H1 (cell line): Measurements from ENCODE around the gene BCL2L13. TPM values are rescaled to one million over a fixed set of nuclear protein-coding genes. Genes with fewer than 3 reads are reported as not detected.

Experiments
- CTCF ChIA-PET: fragments of 300-600 bp; sonication (Branson Sonifier 250); formaldehyde crosslinking; loops from one replicate; lab custom pipeline; 2021; ENCODE audit not compliant: partially characterized antibody; lab: Charles Lee
- POLR2A ChIA-PET: fragments of 300-600 bp; sonication (Branson Sonifier 250); formaldehyde crosslinking; loops from one replicate; lab custom pipeline; 2021; ENCODE audit warnings: inconsistent platforms; ENCODE audit not compliant: partially characterized antibody; lab: Charles Lee
- DNase-seq, 2 experiments: peaks; one replicate each; pipeline versions ENCODE4 v3.0.0 to v3.0.0-alpha.2; 2010 to 2022; ENCODE audit warnings: low spot score in 2 of 2, low read depth in 1 of 2, mixed read lengths in 1 of 2
- FAIRE-seq: peaks from 2 replicates; lab custom pipeline; 2011; peaks lifted over from hg19 to GRCh38; lab: Jason Lieb, UNC
- H2AFZ ChIP-seq: 2 replicates; pipeline ENCODE4 v1.8.1; 2012; ENCODE audit warnings: low read length, inconsistent platforms
- H2AK5ac ChIP-seq: 2 replicates; pipeline ENCODE4 v1.6.1; 2013; ENCODE audit warnings: low read depth, low read length
- H2BK120ac ChIP-seq: replicated peaks from 2 replicates; pipeline ENCODE3; 2013; ENCODE audit warnings: low read depth, low read length, inconsistent platforms
- H2BK12ac ChIP-seq: 2 replicates; pipeline ENCODE4 v1.6.1; 2013; ENCODE audit warnings: low read depth, low read length
- H2BK15ac ChIP-seq: 2 replicates; pipeline ENCODE4 v1.6.1; 2013; ENCODE audit warnings: low read length
- H2BK20ac ChIP-seq: 2 replicates; pipeline ENCODE4 v1.6.1; 2013; ENCODE audit warnings: low read length
- H2BK5ac ChIP-seq: 2 replicates; pipeline ENCODE4 v1.6.1; 2013; ENCODE audit warnings: low read depth, low read length
- H3K14ac ChIP-seq: 2 replicates; pipeline ENCODE4 v1.6.1; 2013; ENCODE audit warnings: inconsistent platforms; ENCODE audit not compliant: insufficient read length
- H3K18ac ChIP-seq: 2 replicates; pipeline ENCODE4 v1.6.1; 2013; ENCODE audit warnings: low read length; ENCODE audit errors: extremely low read depth
- H3K23ac ChIP-seq: 2 replicates; pipeline ENCODE4 v1.6.1; 2013; ENCODE audit warnings: inconsistent platforms; ENCODE audit not compliant: insufficient read length
- H3K23me2 ChIP-seq: 2 replicates; pipeline ENCODE4 v1.6.1; 2013; ENCODE audit warnings: low read depth, low read length
- H3K27ac ChIP-seq: 2 replicates; pipeline ENCODE4 v1.6.1; 2011; ENCODE audit warnings: low read depth, low read length, inconsistent platforms
- H3K27me3 ChIP-seq, 4 experiments: replicated peaks in 1 of 4; 1 replicate in 1 of 4; 2 replicates in 3 of 4; pipeline versions ENCODE4 v1.6.1 to v1.8.1; 2011 to 2013; ENCODE audit warnings: low read length in 3 of 4, mild to moderate bottlenecking in 3 of 4, inconsistent platforms in 2 of 4, mixed read lengths in 2 of 4, moderate library complexity in 1 of 4; ENCODE audit not compliant: control insufficient read depth in 3 of 4, insufficient read depth in 3 of 4; ENCODE audit errors: extremely low read depth in 1 of 4
- H3K36me3 ChIP-seq, 4 experiments: 2 replicates each; pipeline versions ENCODE4 v1.6.1 to v1.8.1; 2011 to 2013; ENCODE audit warnings: mild to moderate bottlenecking in 4 of 4, low read length in 3 of 4, moderate library complexity in 2 of 4, control low read depth in 1 of 4, inconsistent platforms in 1 of 4; ENCODE audit not compliant: insufficient read depth in 4 of 4, control insufficient read depth in 2 of 4
- H3K4ac ChIP-seq: replicated peaks from 2 replicates; pipeline ENCODE3; 2013; ENCODE audit warnings: low read length, low read depth, mixed read lengths, inconsistent platforms; ENCODE audit not compliant: insufficient read length
- H3K4me1 ChIP-seq, 4 experiments: replicated peaks in 1 of 4; 1 replicate in 1 of 4; 2 replicates in 3 of 4; pipeline versions ENCODE4 v1.6.1 to v1.8.1; 2011 to 2013; ENCODE audit warnings: low read length in 3 of 4, inconsistent platforms in 2 of 4, mixed read lengths in 1 of 4; ENCODE audit not compliant: insufficient read depth in 4 of 4, control insufficient read depth in 3 of 4
- H3K4me2 ChIP-seq, 2 experiments: 2 replicates each; pipeline versions ENCODE4 v1.6.1 to v1.8.1; 2011 to 2013; ENCODE audit warnings: low read depth in 2 of 2, low read length in 2 of 2, control low read depth in 1 of 2, inconsistent platforms in 1 of 2, mild to moderate bottlenecking in 1 of 2; ENCODE audit not compliant: insufficient read depth in 1 of 2
- H3K4me3 ChIP-seq, 4 experiments: fragments of 200-600, 300-600 bp in 1 of 4; sonication (generic), shearing (Covaris generic), sonication (Bioruptor Twin) in 1 of 4; 2 replicates each; pipeline versions ENCODE4 v1.5.1 to v1.8.1; 2011 to 2016; ENCODE audit warnings: low read length in 4 of 4, low read depth in 3 of 4, control low read depth in 2 of 4, inconsistent platforms in 2 of 4, mild to moderate bottlenecking in 2 of 4, mixed read lengths in 1 of 4, moderate library complexity in 1 of 4; ENCODE audit not compliant: insufficient read depth in 2 of 4; ENCODE audit errors: extremely low read depth in 1 of 4
- H3K56ac ChIP-seq: replicated peaks from 2 replicates; pipeline ENCODE3; 2013; ENCODE audit warnings: low read depth, mild to moderate bottlenecking, mixed read lengths, low read length, inconsistent platforms; ENCODE audit not compliant: insufficient read length
- H3K79me1 ChIP-seq: 2 replicates; pipeline ENCODE4 v1.6.1; 2013; ENCODE audit warnings: low read depth, low read length, control low read depth
- H3K79me2 ChIP-seq, 2 experiments: 2 replicates each; pipeline versions ENCODE4 v1.6.1 to v1.8.1; 2012 to 2013; ENCODE audit warnings: low read length in 2 of 2, mild to moderate bottlenecking in 2 of 2, inconsistent platforms in 1 of 2; ENCODE audit not compliant: insufficient read depth in 2 of 2, control insufficient read depth in 1 of 2
- H3K9ac ChIP-seq, 4 experiments: replicated peaks in 1 of 4; 1 replicate in 1 of 4; 2 replicates in 3 of 4; pipeline versions ENCODE4 v1.6.1 to v1.8.1; 2011 to 2013; ENCODE audit warnings: low read depth in 3 of 4, low read length in 3 of 4, control low read depth in 2 of 4, mild to moderate bottlenecking in 2 of 4, moderate library complexity in 2 of 4, inconsistent platforms in 1 of 4; ENCODE audit errors: extremely low read depth in 1 of 4
- H3K9me3 ChIP-seq, 2 experiments: 2 replicates each; pipeline versions ENCODE4 v1.6.1 to v1.8.1; 2012 to 2013; ENCODE audit warnings: mild to moderate bottlenecking in 2 of 2, moderate library complexity in 2 of 2, control low read depth in 1 of 2, inconsistent platforms in 1 of 2, low read depth in 1 of 2, low read length in 1 of 2, mixed read lengths in 1 of 2; ENCODE audit not compliant: insufficient read depth in 2 of 2
- H4K20me1 ChIP-seq, 2 experiments: replicated peaks in 1 of 2; 2 replicates each; pipeline versions ENCODE3 to v1.8.1; 2011 to 2013; ENCODE audit warnings: inconsistent platforms in 2 of 2, low read length in 2 of 2, mild to moderate bottlenecking in 1 of 2; ENCODE audit not compliant: insufficient read depth in 2 of 2, control insufficient read depth in 1 of 2
- H4K5ac ChIP-seq: 2 replicates; pipeline ENCODE4 v1.6.1; 2013; ENCODE audit warnings: low read length, low read depth, mixed read lengths, inconsistent platforms; ENCODE audit not compliant: insufficient read length
- H4K8ac ChIP-seq: 2 replicates; pipeline ENCODE4 v1.8.0; 2013; ENCODE audit warnings: mild to moderate bottlenecking, moderate library complexity, low read length, inconsistent platforms; ENCODE audit not compliant: insufficient read depth; ENCODE audit errors: extremely low read depth
- H4K91ac ChIP-seq: replicated peaks from 2 replicates; pipeline ENCODE3; 2013; ENCODE audit warnings: low read length, mixed read lengths, inconsistent platforms; ENCODE audit not compliant: insufficient read length
- BRCA1 ChIP-seq: IDR thresholded peaks from 2 replicates; pipeline ENCODE4 v1.6.1; 2012; ENCODE audit warnings: low read depth, low read length, improper control_type of control experiment
- CREB1 ChIP-seq: IDR thresholded peaks from 2 replicates; pipeline ENCODE4 v1.6.1; 2012; ENCODE audit warnings: inconsistent platforms
- EGR1 ChIP-seq: IDR thresholded peaks from 2 replicates; pipeline ENCODE4 v1.6.1; 2011; ENCODE audit warnings: low read depth, low read length, borderline replicate concordance
- GABPA ChIP-seq: IDR thresholded peaks from 2 replicates; pipeline ENCODE4 v1.6.1; 2011; ENCODE audit warnings: mild to moderate bottlenecking, low read length, moderate library complexity, borderline replicate concordance; ENCODE audit not compliant: insufficient read depth
- JUN ChIP-seq: IDR thresholded peaks from 2 replicates; pipeline ENCODE4 v1.6.1; 2011; ENCODE audit warnings: low read depth, mild to moderate bottlenecking, improper control_type of control experiment, low read length
- MAX ChIP-seq: IDR thresholded peaks from 2 replicates; pipeline ENCODE4 v1.6.1; 2012; ENCODE audit warnings: inconsistent platforms
- RFX5 ChIP-seq: IDR thresholded peaks from 2 replicates; pipeline ENCODE4 v1.6.1; 2011; ENCODE audit warnings: low read depth, low read length, improper control_type of control experiment, borderline replicate concordance
- SIX5 ChIP-seq: IDR thresholded peaks from 2 replicates; pipeline ENCODE4 v1.6.1; 2011; ENCODE audit warnings: mild to moderate bottlenecking, low read depth, low read length
- SP1 ChIP-seq: IDR thresholded peaks from 2 replicates; pipeline ENCODE4 v1.6.1; 2011; ENCODE audit warnings: low read depth, low read length
- SP2 ChIP-seq: IDR thresholded peaks from 2 replicates; pipeline ENCODE4 v1.6.1; 2012; ENCODE audit warnings: mild to moderate bottlenecking, low read length, inconsistent platforms
- TEAD4 ChIP-seq: IDR thresholded peaks from 2 replicates; pipeline ENCODE4 v1.6.1; 2012; ENCODE audit warnings: low read depth, low read length, inconsistent platforms, mixed read lengths
- WGBS, 2 experiments: shearing (Covaris generic) in 1 of 2; methylation state at CpG; one replicate each; pipeline versions ENCODE4 v1.1.6 to v1.1.7; 2013 to 2015; ENCODE audit warnings: low lambda C conversion rate in 2 of 2, mixed read lengths in 2 of 2, inconsistent platforms in 1 of 2, low coverage in 1 of 2, missing lambda C conversion rate in 1 of 2; ENCODE audit not compliant: insufficient replicate concordance in 2 of 2, insufficient coverage in 1 of 2, insufficient read length in 1 of 2; ENCODE audit errors: extremely low coverage in 1 of 2, missing lambda C conversion rate in 1 of 2; 5-methylcytosine and 5-hydroxymethylcytosine counted together
- polyA plus RNA-seq, 7 experiments: library from polyadenylated mRNA; depleted of rRNA in 3 of 7; stranded (reverse) in 5 of 7; unstranded in 2 of 7; fragments of >200 nt in 5 of 7; fragments of 200-250 nt in 2 of 7; gene quantifications; 1 replicate in 5 of 7; 2 replicates in 1 of 7; 4 replicates in 1 of 7; pipeline versions ENCODE4 v1.2.1 to v1.2.3, GENCODE V29; 2011 to 2013; ENCODE audit warnings: missing spikeins in 2 of 7, mixed read lengths in 2 of 7
- total RNA-seq: library from RNA; stranded (reverse); fragmentation: NEBNext Ultra II Directional; extraction: Animal tissue kit (Norgen Biotek cat#: 25700); gene quantifications from 2 replicates; pipeline ENCODE4 v1.2.1, GENCODE V29; 2021

BCL2L13 gene
- total and polyA plus RNA-seq, 2 of the 8 experiments (the other 6 are each of a cell fraction or from before 2014, with no cell fraction given) = 20.7 to 35.0 TPM

- POLR2A ChIA-PET = interaction anchor here (0.7 kb wide), 1 partner anchor 67 kb away, joined by 3 read pairs; no protein-coding TSS in a partner anchor
- no peak overlapping the region for H3K18ac ChIP-seq
These were observed 67.0 kb downstream of the BCL2L13 start for GRCh38 chr22:17705546-17705945.

More at GRCh38 chr22:17705546-17705945, 67.0 kb downstream of the BCL2L13 start:
- H3K4me2 ChIP-seq = no peak overlapping the region
- H3K56ac ChIP-seq = no peak overlapping the region
- H3K23me2 ChIP-seq = no peaks in the 10 kb centered on the region; the same call in 1 of the 2 replicates
- no peak overlapping the region for H3K9ac ChIP-seq
- no peaks in the 10 kb centered on the region for H3K4me1 ChIP-seq
- no peaks in the 10 kb centered on the region for H3K79me1 ChIP-seq
- no peak overlapping the region for H3K14ac ChIP-seq
- no peak overlapping the region for H2AK5ac ChIP-seq
- CTCF ChIA-PET = interaction anchor here (0.6 to 0.7 kb wide), 2 partner anchors 125 to 347 kb away, joined by 3 read pairs; no protein-coding TSS in a partner anchor
- no peaks in the 10 kb centered on the region for H3K27me3 ChIP-seq
- WGBS, 2 experiments = 96% methylated on average over 7 of the region's 7 CpGs; no CpG with 5 or more reads in 1 of the 2 experiments
- no peak overlapping the region for H2BK15ac ChIP-seq
- H3K4me3 ChIP-seq = no peak overlapping the region
- H2BK120ac ChIP-seq = no peak overlapping the region
- FAIRE-seq (no peak), DNase-seq (no peak)
- no peak overlapping the region for H2BK5ac ChIP-seq
- H2AFZ ChIP-seq = no peak overlapping the region
- no peak overlapping the region for H3K4ac ChIP-seq
- TF ChIP-seq MAX (no peak), GABPA (no peak), RFX5 (no peak), SP2 (no peak), TEAD4 (no peak), BRCA1 (no peak), SIX5 (no peak), SP1 (no peak), CREB1 (no peak), JUN (no peak), EGR1 (no peak)
- H3K79me2 ChIP-seq = no peaks in the 10 kb centered on the region
- H4K91ac ChIP-seq = no peak overlapping the region
- H3K27ac ChIP-seq = no peak overlapping the region
- H4K5ac ChIP-seq = no peak overlapping the region
- H4K8ac ChIP-seq = no peak overlapping the region
- no peaks in the 10 kb centered on the region for H4K20me1 ChIP-seq
- no peak overlapping the region for H2BK20ac ChIP-seq
- no peak overlapping the region for H2BK12ac ChIP-seq
- H3K36me3 ChIP-seq = peaks cover 0 to 2% (median 0%) of the 10 kb centered on the region in 4 experiments; a peak in 1 of 8 replicates
- no peak overlapping the region for H3K23ac ChIP-seq
- H3K9me3 ChIP-seq = no peaks in the 10 kb centered on the region
